C4-2B (cell line): ENCODE measurements around the gene GMEB2.

Source experiments
- ZFX ChIP-seq: fragments of 450-650 bp; IDR thresholded peaks from 2 replicates; pipeline ENCODE4 v1.6.1; 2017
- TF ChIP-seq, protein P1 (sequence below): fragments of 450-650 bp; conservative IDR thresholded peaks from 2 replicates; pipeline ENCODE4 v1.5.1; 2017; ENCODE audit warnings: mild to moderate bottlenecking

GRCh38 chr20:63652192-63652980 lies 25.5 kb upstream of the GMEB2 start:
- TF ChIP-seq, protein P1, sequence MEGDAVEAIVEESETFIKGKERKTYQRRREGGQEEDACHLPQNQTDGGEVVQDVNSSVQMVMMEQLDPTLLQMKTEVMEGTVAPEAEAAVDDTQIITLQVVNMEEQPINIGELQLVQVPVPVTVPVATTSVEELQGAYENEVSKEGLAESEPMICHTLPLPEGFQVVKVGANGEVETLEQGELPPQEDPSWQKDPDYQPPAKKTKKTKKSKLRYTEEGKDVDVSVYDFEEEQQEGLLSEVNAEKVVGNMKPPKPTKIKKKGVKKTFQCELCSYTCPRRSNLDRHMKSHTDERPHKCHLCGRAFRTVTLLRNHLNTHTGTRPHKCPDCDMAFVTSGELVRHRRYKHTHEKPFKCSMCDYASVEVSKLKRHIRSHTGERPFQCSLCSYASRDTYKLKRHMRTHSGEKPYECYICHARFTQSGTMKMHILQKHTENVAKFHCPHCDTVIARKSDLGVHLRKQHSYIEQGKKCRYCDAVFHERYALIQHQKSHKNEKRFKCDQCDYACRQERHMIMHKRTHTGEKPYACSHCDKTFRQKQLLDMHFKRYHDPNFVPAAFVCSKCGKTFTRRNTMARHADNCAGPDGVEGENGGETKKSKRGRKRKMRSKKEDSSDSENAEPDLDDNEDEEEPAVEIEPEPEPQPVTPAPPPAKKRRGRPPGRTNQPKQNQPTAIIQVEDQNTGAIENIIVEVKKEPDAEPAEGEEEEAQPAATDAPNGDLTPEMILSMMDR = no peak
- TF ChIP-seq ZFX = no peak
